K562 (cell line): Measurements from ENCODE around the gene SETD4. TPM values are rescaled to one million over a fixed set of nuclear protein-coding genes. Genes with fewer than 3 reads are reported as not detected.

Source experiments
- CEBPB ChIP-seq: fragments of 450-650 bp; IDR thresholded peaks from 2 replicates; pipeline ENCODE4 v1.6.1; 2016; ENCODE audit warnings: missing genetic modification characterization, missing compliant biosample characterization
- DMBX1 ChIP-seq: fragments of 250-450 bp; sonication (Bioruptor Pico); IDR thresholded peaks from 2 replicates; pipeline ENCODE4 v1.8.0; 2022; ENCODE audit warnings: inconsistent platforms, mild to moderate bottlenecking, moderate library complexity, borderline replicate concordance
- HLTF ChIP-seq: fragments of 450-650 bp; IDR thresholded peaks from 2 replicates; pipeline ENCODE4 v1.6.1; 2016
- MAFK ChIP-seq: IDR thresholded peaks from 2 replicates; pipeline ENCODE4 v1.6.1; 2011; ENCODE audit warnings: low read length, improper control_type of control experiment
- MTA3 ChIP-seq: fragments of 450-650 bp; formaldehyde crosslinking; IDR thresholded peaks from 2 replicates; pipeline ENCODE4 v1.6.1; 2017; ENCODE audit warnings: mild to moderate bottlenecking, borderline replicate concordance
- NFIC ChIP-seq: fragments of 450-650 bp; IDR thresholded peaks from 2 replicates; pipeline ENCODE4 v1.6.1; 2017; ENCODE audit warnings: mild to moderate bottlenecking, inconsistent platforms
- RBM15 ChIP-seq: fragments of 200-400 bp; formaldehyde crosslinking; IDR thresholded peaks from 2 replicates; pipeline ENCODE4 v1.6.1; 2018; ENCODE audit warnings: mild to moderate bottlenecking, low read length, moderate library complexity; ENCODE audit not compliant: insufficient read depth
- ZBTB1 ChIP-seq: sonication (generic); formaldehyde crosslinking; IDR thresholded peaks from 2 replicates; pipeline ENCODE4 v1.8.1; 2023; ENCODE audit warnings: missing genetic modification reagents, low read depth, mild to moderate bottlenecking, borderline replicate concordance
- ZC3H4 ChIP-seq: sonication (generic); formaldehyde crosslinking; IDR thresholded peaks from 2 replicates; pipeline ENCODE4 v1.9.0; 2021; ENCODE audit warnings: missing genetic modification reagents, borderline replicate concordance
- ZNF121 ChIP-seq: sonication (generic); formaldehyde crosslinking; conservative IDR thresholded peaks from 2 replicates; pipeline ENCODE4 v1.8.0; 2022; ENCODE audit warnings: missing genetic modification reagents
- ZNF644 ChIP-seq: fragments of 200-800 bp; sonication (Bioruptor generic); IDR thresholded peaks from 2 replicates; pipeline ENCODE4 v1.6.1; 2016; ENCODE audit warnings: low read depth, missing genetic modification characterization, missing compliant biosample characterization
- polyA plus RNA-seq, 8 experiments: library from polyadenylated mRNA; depleted of rRNA in 4 of 8; stranded (reverse) in 5 of 8; unstranded in 3 of 8; fragments of >200 nt; fragmentation: Nextera tagmentation in 2 of 8; fragmentation: Illumina TruSeq in 1 of 8; extraction: Ambion mirVana in 2 of 8; extraction: Trizol in 1 of 8; gene quantifications; 2 replicates each; pipeline versions ENCODE4 v1.2.1 to v1.2.3, GENCODE V29; 2011 to 2014; ENCODE audit warnings: inconsistent platforms in 1 of 8, missing spikeins in 1 of 8
- total RNA-seq, 7 experiments: library from RNA; depleted of rRNA in 6 of 7; stranded (reverse); fragments of >200 nt in 6 of 7; fragmentation: Illumina TruSeq in 2 of 7; extraction: Trizol in 2 of 7; gene quantifications; 2 replicates each; pipeline versions ENCODE4 v1.2.1 to v1.2.3, GENCODE V29; 2011 to 2021; ENCODE audit warnings: low replicate concordance in 1 of 7
- TF ChIP-seq, protein P1 (sequence below): fragments of 450-650 bp; IDR thresholded peaks from 2 replicates; pipeline ENCODE4 v1.6.1; 2016; ENCODE audit warnings: borderline replicate concordance
- TF ChIP-seq, protein P2 (sequence below), 3 experiments: IDR thresholded peaks in 2 of 3; conservative IDR thresholded peaks in 1 of 3; 2 replicates each; pipeline ENCODE4 v1.5.1; 2011 to 2012; ENCODE audit warnings: low read length in 3 of 3, mild to moderate bottlenecking in 3 of 3, control low read depth in 2 of 3, improper control_type of control experiment in 1 of 3, inconsistent platforms in 1 of 3, low read depth in 1 of 3, mixed read lengths in 1 of 3, moderate library complexity in 1 of 3; ENCODE audit not compliant: insufficient read depth in 2 of 3
- TF ChIP-seq, protein P3 (sequence below): fragments of 450-650 bp; IDR thresholded peaks from 2 replicates; pipeline ENCODE4 v1.6.1; 2014; ENCODE audit warnings: low read depth, mild to moderate bottlenecking, moderate library complexity, borderline replicate concordance
- TF ChIP-seq, protein P4 (sequence below), 2 experiments: fragments of 450-650 bp; IDR thresholded peaks; 2 replicates each; pipeline ENCODE4 v1.6.1; 2018; ENCODE audit warnings: mild to moderate bottlenecking in 2 of 2, low read depth in 1 of 2; ENCODE audit not compliant: partially characterized antibody in 2 of 2

SETD4 gene
- total and polyA plus RNA-seq, 9 of the 15 experiments (the other 6 are each of a cell fraction or from before 2014, with no cell fraction given): 16.1 to 51.3 (median 25.7) TPM

DNA sequence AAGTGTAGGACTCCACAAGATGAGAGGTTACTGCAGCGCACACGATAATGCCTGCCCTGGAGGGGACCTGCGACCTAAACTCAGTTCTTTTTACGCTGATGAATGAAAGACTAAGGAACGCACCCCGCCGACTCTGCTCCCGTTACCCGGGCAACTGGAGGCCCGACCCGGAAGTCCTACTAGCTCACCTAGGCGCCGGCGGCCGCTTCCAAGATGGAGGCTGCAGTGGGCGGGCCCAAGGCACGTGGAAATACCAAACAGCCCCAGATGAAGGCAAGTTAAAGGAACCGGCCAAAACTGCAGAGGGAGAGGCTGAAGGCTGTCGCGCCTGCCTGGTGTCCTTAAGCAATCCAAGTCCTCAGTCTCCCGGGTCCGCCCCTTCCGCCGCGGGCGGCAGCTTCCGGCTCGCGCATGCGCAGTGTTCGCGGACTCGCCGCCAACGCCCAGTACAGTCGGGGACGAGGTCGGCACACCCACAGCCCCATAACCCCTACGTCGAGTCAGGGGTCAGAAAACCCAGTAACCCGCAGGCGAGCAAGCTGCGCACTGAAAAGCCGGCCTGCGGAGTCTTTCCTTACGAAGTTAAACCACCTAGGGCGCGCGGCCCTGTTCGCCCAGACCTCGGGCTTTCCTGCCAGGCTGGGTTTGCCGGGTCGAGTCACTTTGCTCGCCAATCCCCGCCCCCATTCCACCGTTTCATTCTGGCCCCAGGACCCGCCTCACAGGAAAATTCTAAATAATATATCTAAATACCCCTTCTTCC is at the start of gene SETD4 (continued):
- TF ChIP-seq, protein P1, sequence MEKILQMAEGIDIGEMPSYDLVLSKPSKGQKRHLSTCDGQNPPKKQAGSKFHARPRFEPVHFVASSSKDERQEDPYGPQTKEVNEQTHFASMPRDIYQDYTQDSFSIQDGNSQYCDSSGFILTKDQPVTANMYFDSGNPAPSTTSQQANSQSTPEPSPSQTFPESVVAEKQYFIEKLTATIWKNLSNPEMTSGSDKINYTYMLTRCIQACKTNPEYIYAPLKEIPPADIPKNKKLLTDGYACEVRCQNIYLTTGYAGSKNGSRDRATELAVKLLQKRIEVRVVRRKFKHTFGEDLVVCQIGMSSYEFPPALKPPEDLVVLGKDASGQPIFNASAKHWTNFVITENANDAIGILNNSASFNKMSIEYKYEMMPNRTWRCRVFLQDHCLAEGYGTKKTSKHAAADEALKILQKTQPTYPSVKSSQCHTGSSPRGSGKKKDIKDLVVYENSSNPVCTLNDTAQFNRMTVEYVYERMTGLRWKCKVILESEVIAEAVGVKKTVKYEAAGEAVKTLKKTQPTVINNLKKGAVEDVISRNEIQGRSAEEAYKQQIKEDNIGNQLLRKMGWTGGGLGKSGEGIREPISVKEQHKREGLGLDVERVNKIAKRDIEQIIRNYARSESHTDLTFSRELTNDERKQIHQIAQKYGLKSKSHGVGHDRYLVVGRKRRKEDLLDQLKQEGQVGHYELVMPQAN: peak; percentile 94; the same call in 1 of the 2 replicates
- TF ChIP-seq, protein P2, sequence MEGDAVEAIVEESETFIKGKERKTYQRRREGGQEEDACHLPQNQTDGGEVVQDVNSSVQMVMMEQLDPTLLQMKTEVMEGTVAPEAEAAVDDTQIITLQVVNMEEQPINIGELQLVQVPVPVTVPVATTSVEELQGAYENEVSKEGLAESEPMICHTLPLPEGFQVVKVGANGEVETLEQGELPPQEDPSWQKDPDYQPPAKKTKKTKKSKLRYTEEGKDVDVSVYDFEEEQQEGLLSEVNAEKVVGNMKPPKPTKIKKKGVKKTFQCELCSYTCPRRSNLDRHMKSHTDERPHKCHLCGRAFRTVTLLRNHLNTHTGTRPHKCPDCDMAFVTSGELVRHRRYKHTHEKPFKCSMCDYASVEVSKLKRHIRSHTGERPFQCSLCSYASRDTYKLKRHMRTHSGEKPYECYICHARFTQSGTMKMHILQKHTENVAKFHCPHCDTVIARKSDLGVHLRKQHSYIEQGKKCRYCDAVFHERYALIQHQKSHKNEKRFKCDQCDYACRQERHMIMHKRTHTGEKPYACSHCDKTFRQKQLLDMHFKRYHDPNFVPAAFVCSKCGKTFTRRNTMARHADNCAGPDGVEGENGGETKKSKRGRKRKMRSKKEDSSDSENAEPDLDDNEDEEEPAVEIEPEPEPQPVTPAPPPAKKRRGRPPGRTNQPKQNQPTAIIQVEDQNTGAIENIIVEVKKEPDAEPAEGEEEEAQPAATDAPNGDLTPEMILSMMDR (IDR thresholded peaks at IDR 0.05 in 2 of 3, conservative IDR thresholded peaks at IDR 0.05 in 1 of 3; ENCODE audit: insufficient read depth in 2 of 3, low read depth in 1 of 3, low read length in 3 of 3): no peak
- TF ChIP-seq ZC3H4 (no peak), NFIC (0 out of 2 replicates have a peak, but pooled peaks have one; percentile 31), DMBX1 (CRISPR knock-in tag) (no peak), ZNF644 (tag) (no peak; the same call in 1 of the 2 replicates), HLTF (0 out of 2 replicates have a peak, but pooled peaks have one; percentile 26), RBM15 (no peak), MTA3 (peak; percentile 67; the same call in 1 of the 2 replicates), CEBPB (tag) (peak; percentile 90), ZBTB1 (CRISPR knock-in tag) (0 out of 2 replicates have a peak, but pooled peaks have one; percentile 35), MAFK (no peak), ZNF121 (CRISPR knock-in tag) (no peak)
- TF ChIP-seq, protein P3, sequence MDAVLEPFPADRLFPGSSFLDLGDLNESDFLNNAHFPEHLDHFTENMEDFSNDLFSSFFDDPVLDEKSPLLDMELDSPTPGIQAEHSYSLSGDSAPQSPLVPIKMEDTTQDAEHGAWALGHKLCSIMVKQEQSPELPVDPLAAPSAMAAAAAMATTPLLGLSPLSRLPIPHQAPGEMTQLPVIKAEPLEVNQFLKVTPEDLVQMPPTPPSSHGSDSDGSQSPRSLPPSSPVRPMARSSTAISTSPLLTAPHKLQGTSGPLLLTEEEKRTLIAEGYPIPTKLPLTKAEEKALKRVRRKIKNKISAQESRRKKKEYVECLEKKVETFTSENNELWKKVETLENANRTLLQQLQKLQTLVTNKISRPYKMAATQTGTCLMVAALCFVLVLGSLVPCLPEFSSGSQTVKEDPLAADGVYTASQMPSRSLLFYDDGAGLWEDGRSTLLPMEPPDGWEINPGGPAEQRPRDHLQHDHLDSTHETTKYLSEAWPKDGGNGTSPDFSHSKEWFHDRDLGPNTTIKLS: peak; percentile 42; the same call in 1 of the 2 replicates
- TF ChIP-seq, protein P4, sequence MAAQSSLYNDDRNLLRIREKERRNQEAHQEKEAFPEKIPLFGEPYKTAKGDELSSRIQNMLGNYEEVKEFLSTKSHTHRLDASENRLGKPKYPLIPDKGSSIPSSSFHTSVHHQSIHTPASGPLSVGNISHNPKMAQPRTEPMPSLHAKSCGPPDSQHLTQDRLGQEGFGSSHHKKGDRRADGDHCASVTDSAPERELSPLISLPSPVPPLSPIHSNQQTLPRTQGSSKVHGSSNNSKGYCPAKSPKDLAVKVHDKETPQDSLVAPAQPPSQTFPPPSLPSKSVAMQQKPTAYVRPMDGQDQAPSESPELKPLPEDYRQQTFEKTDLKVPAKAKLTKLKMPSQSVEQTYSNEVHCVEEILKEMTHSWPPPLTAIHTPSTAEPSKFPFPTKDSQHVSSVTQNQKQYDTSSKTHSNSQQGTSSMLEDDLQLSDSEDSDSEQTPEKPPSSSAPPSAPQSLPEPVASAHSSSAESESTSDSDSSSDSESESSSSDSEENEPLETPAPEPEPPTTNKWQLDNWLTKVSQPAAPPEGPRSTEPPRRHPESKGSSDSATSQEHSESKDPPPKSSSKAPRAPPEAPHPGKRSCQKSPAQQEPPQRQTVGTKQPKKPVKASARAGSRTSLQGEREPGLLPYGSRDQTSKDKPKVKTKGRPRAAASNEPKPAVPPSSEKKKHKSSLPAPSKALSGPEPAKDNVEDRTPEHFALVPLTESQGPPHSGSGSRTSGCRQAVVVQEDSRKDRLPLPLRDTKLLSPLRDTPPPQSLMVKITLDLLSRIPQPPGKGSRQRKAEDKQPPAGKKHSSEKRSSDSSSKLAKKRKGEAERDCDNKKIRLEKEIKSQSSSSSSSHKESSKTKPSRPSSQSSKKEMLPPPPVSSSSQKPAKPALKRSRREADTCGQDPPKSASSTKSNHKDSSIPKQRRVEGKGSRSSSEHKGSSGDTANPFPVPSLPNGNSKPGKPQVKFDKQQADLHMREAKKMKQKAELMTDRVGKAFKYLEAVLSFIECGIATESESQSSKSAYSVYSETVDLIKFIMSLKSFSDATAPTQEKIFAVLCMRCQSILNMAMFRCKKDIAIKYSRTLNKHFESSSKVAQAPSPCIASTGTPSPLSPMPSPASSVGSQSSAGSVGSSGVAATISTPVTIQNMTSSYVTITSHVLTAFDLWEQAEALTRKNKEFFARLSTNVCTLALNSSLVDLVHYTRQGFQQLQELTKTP (IDR thresholded peaks at IDR 0.05; ENCODE audit: low read depth in 1 of 2, partially characterized antibody in 2 of 2): peak in 1 of 2 experiments; percentile 20
